ENCODE results near the gene RECQL5. TPM values are rescaled to one million over a fixed set of nuclear protein-coding genes. Genes with fewer than 3 reads are reported as not detected.

Gene RECQL5
- total RNA-seq, 3 donors from 2014 or later = 29.3 to 41.9 (median 30.1) TPM

DNA sequence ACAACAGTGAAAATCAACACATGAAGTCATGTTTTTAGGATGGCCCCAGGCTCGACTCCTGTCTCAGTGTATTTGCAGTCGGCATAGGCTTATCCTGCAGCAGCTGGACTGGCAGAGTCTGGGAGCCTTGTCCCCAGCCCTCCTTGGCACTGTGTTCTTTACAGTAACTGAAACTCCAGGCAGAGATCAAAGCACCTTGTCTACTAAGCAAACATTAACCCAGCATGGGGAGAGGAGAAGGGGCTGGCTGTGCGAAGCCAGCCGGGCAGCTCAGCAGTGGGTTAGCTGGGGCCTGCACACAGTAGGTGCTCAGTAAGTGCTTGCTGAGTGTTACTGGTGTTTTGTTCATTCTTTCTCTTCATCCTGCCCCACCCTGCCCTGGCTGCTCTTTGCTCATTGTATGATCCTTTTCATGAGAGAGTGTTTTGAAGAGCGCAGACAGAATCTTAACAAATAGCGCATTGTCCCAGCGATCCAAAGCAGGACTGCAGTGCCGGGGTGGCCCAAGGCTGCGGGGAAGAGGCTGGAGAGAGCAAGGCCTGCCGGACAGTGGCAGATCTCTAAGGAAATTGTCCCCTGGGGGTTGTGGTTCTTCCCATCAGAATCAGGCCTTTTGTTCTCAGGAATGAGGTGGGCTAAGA is 30.8 kb upstream of the RECQL5 start:
- H3K9me3 ChIP-seq = no peaks in the 10 kb centered on the region
- intact Hi-C loops (cut with DNase I, micrococcal nuclease) = no loop called here
- peak; percentile 52 for ATAC-seq
- TF ChIP-seq, protein P1, sequence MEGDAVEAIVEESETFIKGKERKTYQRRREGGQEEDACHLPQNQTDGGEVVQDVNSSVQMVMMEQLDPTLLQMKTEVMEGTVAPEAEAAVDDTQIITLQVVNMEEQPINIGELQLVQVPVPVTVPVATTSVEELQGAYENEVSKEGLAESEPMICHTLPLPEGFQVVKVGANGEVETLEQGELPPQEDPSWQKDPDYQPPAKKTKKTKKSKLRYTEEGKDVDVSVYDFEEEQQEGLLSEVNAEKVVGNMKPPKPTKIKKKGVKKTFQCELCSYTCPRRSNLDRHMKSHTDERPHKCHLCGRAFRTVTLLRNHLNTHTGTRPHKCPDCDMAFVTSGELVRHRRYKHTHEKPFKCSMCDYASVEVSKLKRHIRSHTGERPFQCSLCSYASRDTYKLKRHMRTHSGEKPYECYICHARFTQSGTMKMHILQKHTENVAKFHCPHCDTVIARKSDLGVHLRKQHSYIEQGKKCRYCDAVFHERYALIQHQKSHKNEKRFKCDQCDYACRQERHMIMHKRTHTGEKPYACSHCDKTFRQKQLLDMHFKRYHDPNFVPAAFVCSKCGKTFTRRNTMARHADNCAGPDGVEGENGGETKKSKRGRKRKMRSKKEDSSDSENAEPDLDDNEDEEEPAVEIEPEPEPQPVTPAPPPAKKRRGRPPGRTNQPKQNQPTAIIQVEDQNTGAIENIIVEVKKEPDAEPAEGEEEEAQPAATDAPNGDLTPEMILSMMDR (IDR thresholded peaks at IDR 0.05) = no peak
- no peaks in the 10 kb centered on the region for H3K36me3 ChIP-seq (ENCODE audit: low read depth)
- DNase-seq = peak in 2 of 3 donors; percentile 58 to 62
- H3K4me3 ChIP-seq = no peak overlapping the region
- H3K4me1 ChIP-seq (ENCODE audit: low read depth) = peaks cover 36% of the 10 kb centered on the region

DNA sequence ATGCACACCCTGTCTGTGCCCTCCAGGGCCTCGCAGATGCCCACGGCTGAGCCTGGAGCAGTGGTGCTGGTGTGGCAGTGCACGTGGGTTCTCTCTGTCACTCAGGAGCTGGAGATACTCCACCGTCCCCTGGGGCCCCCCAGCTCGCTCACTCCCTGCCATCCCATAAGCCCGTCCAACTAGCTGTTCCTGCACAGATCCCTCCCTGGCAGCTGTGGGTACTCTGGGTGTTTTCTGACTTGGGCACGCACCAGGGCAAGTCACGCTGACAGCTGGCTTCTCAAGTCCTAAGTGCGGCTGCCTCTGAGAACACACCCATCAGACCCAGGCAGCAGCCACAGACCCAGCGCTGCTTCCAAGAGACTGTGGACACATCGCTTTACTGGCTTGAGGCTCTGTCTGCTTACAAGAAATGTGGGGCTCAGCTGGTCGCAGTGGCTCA is 28.9 kb upstream of the RECQL5 start:
- peak; percentile 73 to 81 (median 75) for DNase-seq

DNA sequence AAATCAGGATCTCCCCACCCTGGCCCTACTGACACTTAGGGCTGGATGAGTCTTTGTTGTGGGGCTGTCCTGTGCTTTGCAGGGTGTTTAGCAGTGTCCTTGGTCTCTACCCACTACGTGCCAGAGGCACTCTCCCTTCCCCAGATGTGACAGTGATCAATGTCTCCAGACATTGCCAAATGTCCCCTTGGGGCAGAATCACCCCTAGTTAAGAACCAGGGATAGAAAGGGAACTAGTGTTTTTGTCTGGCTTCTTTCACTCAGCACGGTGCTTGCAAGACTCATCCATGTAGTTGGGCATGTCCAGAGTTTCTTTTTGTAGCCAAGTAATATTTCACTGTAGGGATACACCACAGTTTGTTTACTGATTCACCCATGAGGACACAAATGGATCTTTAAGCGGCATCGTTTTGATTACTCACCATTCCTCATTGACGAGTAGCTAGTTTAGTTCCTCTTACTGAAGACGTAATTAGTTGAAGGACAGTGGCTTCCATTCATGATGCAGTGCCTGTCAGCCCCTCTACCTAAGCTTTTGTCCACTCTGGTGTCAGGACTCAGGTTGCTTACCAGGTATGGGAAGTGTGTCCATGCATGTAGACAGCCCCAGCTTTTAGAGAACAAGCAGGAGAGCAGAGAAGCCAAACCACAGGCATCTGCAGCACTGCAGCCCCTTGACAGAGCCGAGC is 28.3 kb upstream of the RECQL5 start:
- ATAC-seq = no peak
- intact Hi-C loops (cut with DNase I, micrococcal nuclease) = no loop called here
- Histone ChIP-seq H3K4me1 (ENCODE audit: low read depth) (peaks cover 36% of the 10 kb centered on the region), H3K36me3 (ENCODE audit: low read depth) (no peaks in the 10 kb centered on the region), H3K9me3 (no peaks in the 10 kb centered on the region), H3K4me3 (no peak overlapping the region)
- no peak for DNase-seq
- TF ChIP-seq, protein P1 (IDR thresholded peaks at IDR 0.05) = no peak

More for the DNA sequence above, 28.9 kb upstream of the RECQL5 start:
- H3K4me3 ChIP-seq = no peak overlapping the region
- no peaks in the 10 kb centered on the region for H3K36me3 ChIP-seq (ENCODE audit: low read depth)
- H3K4me1 ChIP-seq (ENCODE audit: low read depth) = peaks cover 41% of the 10 kb centered on the region
- H3K9me3 ChIP-seq = no peaks in the 10 kb centered on the region
- ATAC-seq = peak; percentile 58
- intact Hi-C loops (cut with DNase I, micrococcal nuclease) = no loop called here
- TF ChIP-seq, protein P1 (IDR thresholded peaks at IDR 0.05) = no peak

DNA sequence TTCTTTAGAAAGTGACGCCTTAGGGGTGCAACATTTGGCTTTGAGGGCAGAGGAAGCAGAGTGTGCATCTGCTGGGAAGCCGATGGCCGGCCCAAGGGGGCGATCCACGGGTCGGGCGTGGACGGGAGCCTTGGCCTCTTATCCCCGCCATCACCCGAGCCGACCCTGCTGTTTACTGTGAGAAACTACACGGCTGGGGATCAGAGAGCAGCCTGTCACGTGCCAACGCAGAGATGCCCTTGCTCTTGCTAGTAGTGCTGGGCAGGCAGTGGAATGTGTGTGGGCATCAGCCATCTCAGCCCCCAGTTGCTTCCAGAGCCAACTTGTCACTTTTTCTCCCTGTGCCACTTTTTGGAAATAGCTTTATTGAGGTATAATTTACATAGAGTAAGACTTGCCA is 27.6 kb upstream of the RECQL5 start:
- Histone ChIP-seq H3K36me3 (ENCODE audit: low read depth) (no peaks in the 10 kb centered on the region), H3K4me1 (ENCODE audit: low read depth) (peaks cover 36% of the 10 kb centered on the region), H3K4me3 (no peak overlapping the region), H3K9me3 (no peaks in the 10 kb centered on the region)
- intact Hi-C loops (cut with DNase I, micrococcal nuclease) = no loop called here
- DNase-seq = peak in 1 of 3 donors; percentile 27
- TF ChIP-seq, protein P1 (IDR thresholded peaks at IDR 0.05) = no peak
- ATAC-seq = no peak

DNA sequence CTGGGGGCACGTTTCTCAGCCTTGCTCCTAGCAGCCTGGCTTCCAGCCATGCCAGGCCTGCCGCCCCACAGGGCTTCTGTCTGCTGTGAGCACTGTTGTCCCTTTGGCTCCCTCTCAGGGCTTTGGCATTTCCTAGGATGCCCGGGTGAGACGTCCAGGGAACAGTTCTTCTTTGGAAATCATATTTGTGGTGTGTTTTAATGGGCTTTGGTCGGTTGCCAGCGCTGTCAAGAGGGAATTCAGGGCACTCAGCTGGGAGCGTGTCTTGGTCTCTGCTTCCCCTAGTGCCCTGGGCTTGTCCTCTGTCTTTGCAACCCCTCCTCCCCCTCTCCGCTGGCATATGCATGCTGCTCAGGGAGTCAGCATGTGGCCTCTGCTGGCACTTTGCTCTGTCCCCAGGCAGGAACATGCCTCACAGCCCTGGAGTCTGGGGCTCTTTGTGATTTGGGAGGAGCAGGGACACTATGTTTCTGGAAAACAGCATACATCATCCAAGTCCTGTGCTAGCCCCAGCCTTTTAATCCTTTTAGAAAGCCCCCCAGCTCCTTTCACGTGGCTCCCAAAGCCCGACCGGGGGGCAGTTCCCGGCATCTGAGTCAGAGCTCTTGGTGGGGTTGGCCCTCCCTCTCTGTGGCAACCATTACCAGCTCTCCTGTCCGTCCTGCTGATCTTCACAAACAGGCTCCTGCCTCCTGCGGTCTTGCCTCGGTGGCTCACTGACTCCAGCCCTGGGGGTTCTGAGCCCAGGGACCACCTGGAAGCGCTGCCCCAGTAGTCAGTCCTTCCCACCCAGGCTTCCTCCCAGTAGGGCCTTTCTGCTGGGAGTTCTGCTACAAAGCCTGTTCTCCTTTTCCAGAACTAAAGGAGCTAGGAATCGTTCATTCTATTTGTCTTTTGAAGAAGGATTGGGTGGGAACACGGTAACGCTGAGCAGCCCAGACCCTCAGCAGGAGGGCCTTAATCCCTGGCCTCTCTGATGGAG is 26.8 kb upstream of the RECQL5 start:
- no peaks in the 10 kb centered on the region for H3K9me3 ChIP-seq
- TF ChIP-seq, protein P1 (IDR thresholded peaks at IDR 0.05) = no peak
- peak in 2 of 3 donors; percentile 44 for DNase-seq
- no peaks in the 10 kb centered on the region for H3K36me3 ChIP-seq (ENCODE audit: low read depth)
- H3K4me1 ChIP-seq (ENCODE audit: low read depth) = peaks cover 32% of the 10 kb centered on the region
- no peak overlapping the region for H3K4me3 ChIP-seq
- intact Hi-C loops (cut with DNase I, micrococcal nuclease) = no loop called here
- no peak for ATAC-seq
